ENCODE measurements around the gene RNF115.
"Not testable (repeated sequence)": the region's sequence is repeated elsewhere in the genome, so short reads cannot be mapped to it uniquely, and the experiment has no call there.

DNA sequence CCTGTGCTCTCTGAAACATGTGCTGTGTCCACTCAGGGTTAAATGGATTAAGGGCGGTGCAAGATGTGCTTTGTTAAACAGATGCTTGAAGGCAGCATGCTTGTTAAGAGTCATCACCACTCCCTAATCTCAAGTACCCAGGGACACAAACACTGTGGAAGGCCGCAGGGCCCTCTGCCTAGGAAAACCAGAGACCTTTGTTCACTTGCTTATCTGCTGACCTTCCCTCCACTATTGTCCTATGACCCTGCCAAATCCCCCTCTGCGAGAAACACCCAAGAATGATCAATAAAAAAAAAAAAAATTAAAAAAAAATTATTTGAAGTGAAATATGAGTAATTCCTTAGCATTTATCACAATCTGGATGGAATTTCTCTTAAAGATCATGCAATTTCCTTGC, 58.8 kb downstream of the RNF115 start:
- not testable (repeated sequence) for TF ChIP-seq CTCF (IDR thresholded peaks at IDR 0.05; ENCODE audit: control extremely low read depth in 1 of 3, insufficient read depth in 1 of 3, low read depth in 1 of 3, low read length in 3 of 3); RAD21 (IDR thresholded peaks at IDR 0.05 in 1 of 2, conservative IDR thresholded peaks at IDR 0.05 in 1 of 2; ENCODE audit: low read depth in 2 of 2, low read length in 2 of 2); JUN (IDR thresholded peaks at IDR 0.05; ENCODE audit: low read depth, low read length); USF2 (IDR thresholded peaks at IDR 0.05; ENCODE audit: low read length); CHD1 (IDR thresholded peaks at IDR 0.05; ENCODE audit: low read depth, low read length); EP300 (IDR thresholded peaks at IDR 0.05; ENCODE audit: borderline replicate concordance in 1 of 2, low read depth in 2 of 2, low read length in 2 of 2); POLR2AphosphoS5 (IDR thresholded peaks at IDR 0.05; ENCODE audit: low read depth, low read length); POLR2A (IDR thresholded peaks at IDR 0.05; ENCODE audit: control extremely low read depth in 1 of 2, low read depth in 2 of 2, low read length in 2 of 2); YY1 (IDR thresholded peaks at IDR 0.05; ENCODE audit: low read depth, low read length); FOSL1 (IDR thresholded peaks at IDR 0.05; ENCODE audit: insufficient read depth, low read depth, low read length); EZH2 (IDR thresholded peaks at IDR 0.05; ENCODE audit: low read depth, low read length, severe bottlenecking); MAFK (IDR thresholded peaks at IDR 0.05; ENCODE audit: low read depth, low read length)
- TF ChIP-seq, protein P1, sequence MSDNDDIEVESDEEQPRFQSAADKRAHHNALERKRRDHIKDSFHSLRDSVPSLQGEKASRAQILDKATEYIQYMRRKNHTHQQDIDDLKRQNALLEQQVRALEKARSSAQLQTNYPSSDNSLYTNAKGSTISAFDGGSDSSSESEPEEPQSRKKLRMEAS (IDR thresholded peaks at IDR 0.05), result not testable (repeated sequence)
- TF ChIP-seq, protein P2, sequence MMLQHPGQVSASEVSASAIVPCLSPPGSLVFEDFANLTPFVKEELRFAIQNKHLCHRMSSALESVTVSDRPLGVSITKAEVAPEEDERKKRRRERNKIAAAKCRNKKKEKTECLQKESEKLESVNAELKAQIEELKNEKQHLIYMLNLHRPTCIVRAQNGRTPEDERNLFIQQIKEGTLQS (IDR thresholded peaks at IDR 0.05; ENCODE audit: insufficient read depth, low read depth, low read length), result not testable (repeated sequence)

Measured in H1 (cell line).